Activated CD8-positive, alpha-beta memory T cell treated with anti-CD3 and anti-CD28 coated beads for 48 hours (primary cell): ENCODE data around the gene PI3.
"Not testable (repeated sequence)": the region's sequence is repeated elsewhere in the genome, so short reads cannot be mapped to it uniquely, and the experiment has no call there.

Experiments
- DNase-seq, 3 experiments: peaks; one replicate each; pipeline ENCODE4 v3.0.0-alpha.2; 2020; ENCODE audit warnings: low read depth in 2 of 3, low spot score in 2 of 3

The PI3 gene, protein sequence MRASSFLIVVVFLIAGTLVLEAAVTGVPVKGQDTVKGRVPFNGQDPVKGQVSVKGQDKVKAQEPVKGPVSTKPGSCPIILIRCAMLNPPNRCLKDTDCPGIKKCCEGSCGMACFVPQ

DNA sequence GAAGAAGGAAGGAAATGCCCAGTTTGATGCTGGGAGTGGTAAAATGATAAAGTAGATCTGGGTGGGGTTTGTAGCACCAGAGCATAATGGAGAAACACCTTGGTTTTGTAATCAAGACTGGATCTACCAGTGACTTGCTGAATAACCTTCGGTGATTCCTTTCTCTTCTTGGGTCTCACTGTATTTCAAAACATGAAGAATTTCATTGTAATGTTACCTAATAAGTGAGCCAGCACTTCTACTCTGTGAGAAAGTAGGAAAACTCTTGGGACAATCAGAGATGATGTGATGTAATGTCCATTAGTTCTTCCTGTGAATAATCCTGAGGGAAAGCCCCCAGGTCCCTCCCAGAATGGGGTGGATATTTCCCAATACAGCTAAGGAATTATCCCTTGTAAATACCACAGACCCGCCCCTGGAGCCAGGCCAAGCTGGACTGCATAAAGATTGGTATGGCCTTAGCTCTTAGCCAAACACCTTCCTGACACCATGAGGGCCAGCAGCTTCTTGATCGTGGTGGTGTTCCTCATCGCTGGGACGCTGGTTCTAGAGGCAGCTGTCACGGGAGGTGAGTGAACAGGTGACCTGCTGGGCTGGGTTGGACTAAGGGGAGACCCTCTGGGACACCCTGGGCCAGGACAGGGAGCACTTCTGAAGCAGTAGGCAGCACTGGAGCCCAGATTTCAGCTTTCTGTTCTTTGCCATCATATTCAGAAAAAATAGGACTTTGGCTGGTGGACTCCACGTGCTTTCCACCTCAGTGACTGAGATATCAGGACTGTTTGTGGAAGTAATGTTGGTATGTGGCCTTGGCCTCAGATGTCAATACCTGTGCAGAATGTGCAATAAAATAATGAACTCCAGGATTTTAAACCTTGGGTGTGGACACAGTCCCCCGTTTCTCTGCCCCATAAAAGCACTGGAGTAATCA is at the start of gene PI3:
Gene PI3 (plus strand): TSS at position 469 of the 931 bp plus-strand sequence. CDS start 21 bp downstream, at position 490.
- DNase-seq = no peak

DNA sequence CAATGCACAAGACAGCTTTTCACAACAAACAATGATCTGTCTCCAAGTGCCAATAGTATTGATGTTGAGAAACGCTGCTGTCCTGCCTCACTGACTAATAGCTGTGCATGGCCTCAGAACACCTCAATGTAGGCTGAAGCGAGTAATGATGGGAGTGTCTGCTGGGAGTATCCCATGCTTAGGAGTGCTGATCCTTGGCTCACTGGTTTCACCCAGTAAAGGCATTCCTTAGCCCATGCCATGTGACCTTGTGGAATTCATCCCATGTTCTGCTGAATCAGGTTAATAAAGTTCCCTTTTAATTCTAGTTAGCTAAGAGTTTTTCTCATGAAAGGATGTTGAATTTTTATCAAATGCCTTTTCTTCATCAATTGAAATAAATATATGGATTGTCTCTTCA is 46.6 kb upstream of the PI3 start:
- no peak for DNase-seq

DNA sequence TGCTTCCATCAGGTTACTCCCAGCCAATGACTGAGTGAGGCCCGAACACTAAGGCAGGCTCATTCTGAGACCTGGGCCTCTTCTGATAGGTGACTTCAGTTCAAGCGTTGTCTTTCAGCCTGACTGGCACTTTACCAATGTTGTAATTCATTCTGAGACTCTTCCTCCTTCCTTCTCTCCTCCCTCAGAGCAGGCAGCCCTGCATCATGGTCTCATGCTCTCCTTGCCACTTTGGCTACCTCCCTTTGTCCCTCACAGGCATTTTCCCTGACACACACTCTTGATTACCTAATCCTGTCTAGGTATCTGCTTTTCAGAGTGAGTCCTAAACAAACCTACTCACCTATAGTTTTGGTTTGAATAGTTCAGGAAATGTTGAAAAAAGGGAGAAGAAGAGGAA is 37.8 kb upstream of the PI3 start:
- no peak for DNase-seq

DNA sequence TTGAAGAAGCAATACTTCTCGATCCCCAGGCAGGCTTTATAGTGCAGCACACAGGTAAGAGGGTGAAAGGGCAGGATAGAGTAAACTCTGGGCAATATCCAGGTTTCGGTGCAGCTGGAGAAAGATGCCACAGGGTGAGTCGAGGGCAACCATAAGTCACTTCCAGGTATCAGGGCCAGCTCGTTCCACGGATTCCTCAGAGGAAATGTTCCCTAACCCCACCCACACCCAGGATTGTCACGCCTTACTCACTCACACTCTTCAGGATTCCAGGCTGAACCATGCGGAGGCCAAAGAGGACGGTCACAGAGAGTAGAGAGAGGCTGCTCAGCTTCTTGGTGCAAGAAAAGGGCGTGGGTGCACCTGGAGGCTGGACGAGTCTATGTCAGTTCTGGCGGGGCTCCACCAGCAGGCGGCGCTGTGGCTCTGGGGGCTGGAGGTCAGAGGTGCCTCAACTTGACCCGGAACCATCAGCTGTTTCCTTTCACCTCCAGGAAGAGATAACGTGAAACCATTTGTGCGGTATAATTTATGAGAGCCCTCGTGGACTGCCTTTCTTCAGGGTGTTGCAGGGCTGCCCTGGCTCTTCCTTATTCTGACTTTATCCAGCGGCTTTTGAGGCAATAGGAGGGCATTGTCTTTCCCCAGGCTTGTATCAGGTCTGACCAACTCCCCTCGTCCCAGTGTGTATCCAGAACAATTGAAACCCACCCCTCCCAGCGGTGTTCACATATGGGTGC is 36.0 kb upstream of the PI3 start:
- DNase-seq = peak; percentile 56 to 89 (median 64)

DNA sequence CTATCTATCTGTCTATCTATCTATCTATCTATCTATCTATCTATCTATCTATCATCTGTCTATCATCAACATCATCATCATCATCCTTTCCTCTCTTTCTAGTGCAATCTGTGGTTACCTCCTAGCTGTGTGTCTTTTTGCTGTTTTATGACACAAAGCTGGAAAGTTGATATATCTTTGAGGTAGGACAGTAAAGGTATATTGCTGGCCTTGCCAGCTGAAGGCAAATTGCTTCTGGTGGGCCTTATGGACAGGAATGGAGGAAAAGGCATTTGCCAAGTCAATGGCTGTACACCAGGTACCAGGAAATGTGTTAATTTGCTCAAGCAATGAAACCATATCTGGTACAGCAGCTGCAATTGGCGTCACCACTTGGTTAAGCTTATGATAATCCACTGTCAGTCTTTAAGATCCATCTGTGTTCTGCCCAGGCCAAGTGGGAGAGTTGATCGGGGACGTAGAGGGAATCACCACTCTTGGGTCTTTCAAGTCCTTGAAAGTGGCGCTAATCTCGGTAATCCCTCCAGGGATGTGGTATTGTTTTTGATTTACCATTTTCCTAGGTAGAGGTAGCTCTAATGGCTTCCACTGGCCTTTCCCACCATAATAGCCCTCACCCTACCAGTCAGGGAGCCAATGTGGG is 34.8 kb upstream of the PI3 start:
- DNase-seq = not testable (repeated sequence)

DNA sequence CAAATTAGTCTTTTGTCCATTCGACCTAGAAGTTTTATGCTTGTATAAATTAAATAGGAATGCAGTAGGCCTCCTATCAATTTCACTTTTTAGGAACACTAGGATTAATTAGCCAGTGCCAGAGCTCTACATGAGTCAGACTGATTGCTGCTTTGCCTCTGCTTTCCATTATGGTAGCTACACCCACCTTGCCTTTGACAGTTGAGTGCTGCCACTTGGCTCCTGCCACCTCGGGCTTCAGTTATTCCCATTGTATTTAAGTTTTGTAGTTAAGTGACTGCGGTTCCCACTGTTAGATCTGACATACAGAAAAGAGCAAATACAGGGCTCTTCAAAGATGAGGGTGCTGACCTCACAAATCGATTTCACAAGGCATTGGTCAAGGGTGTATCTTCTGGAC is 33.9 kb upstream of the PI3 start:
- DNase-seq = no peak

DNA sequence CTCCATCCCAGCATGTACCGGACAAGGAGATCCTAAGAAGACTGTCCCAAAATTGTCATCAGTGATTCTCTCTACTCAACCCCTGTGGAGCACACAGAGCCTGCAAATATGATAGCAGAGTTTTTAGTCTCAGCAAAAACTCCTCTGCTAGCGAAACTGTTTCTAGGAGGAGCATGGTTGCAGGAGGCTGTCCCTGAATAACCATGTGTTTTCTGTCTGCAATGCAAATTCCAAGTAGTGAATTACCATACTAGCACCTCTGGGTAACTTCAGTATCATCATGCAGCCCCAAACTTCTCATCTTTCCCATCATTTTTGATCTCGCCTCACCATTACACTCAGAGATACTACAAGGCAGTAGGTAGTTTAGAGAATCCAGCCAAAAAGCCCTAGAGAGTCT is 25.6 kb upstream of the PI3 start:
- DNase-seq = no peak

DNA sequence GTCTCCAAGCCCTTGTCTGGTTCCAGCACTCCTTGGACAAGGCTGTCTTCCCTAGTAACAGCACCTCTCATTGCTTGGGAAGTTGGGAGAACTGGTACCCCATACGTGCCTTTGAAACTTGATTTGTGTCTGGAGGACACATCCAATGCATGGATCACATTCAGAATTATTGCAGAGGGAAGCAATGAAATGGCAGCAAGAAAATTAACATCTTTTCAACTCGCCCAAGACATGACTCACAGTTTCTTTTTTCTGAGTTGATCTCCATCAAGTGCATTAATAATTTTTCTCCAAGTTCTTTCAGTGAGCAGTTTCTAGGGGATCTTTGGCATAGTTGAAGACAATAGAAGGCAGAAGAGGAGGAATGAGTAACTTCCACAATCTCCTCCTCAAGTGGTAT is 22.3 kb upstream of the PI3 start:
- DNase-seq = no peak

DNA sequence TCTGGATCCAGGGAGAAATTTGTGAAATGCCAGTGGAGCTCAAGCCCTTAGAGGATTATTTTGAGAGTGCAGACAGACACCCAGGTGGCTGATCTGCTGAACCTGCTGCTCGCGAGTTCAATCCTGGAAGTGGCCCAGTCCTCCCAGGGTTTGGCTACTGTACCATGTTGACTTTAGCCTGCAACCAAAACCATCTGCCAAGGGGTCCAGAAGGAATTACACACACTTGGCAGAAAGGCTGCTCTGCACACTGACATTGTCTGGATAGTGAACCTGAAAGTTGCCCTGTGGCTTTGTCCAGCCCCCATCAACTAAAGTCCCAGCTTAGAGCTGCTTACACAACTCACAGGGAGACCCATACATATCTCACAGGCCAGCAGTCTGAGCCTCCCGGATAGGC is 21.6 kb upstream of the PI3 start:
- no peak for DNase-seq

DNA sequence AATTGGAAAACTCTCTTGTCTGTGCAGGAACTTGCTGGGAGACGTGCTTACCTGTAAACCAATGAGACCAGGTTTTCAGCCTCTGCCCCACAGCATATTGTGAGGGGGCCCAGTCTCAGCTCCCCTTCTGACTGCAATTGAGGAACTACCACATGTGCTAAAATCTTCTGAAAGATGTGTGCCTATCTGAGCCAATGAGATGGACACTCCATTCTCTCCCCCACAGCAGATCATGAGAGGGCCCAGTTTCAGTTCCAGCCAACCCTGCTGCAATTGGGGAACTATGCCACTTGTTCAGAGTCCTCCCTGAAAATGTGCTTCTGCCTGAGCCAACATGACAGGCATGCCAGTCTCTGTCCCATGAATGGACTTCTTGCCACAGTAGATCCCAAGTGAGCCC is 20.9 kb upstream of the PI3 start:
- DNase-seq = no peak

DNA sequence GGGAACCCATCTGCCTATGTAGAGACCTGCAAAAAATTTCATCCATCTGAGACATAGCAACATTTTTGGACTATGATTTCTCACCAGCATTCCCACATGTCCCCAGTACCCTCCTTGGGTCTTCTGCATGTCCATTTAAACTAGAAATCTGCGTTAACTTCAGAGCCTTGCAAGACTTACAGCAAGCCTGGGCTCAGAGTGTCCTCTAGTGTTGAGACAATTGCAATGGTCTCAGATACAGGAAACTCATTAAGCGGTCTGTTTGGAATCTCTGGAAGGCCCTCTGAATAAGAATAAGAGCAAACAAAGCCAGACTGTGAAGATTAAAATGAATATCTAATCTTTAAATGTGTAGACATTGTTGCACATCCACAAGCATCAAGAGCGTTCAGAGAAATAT is 20.5 kb upstream of the PI3 start:
- no peak for DNase-seq

DNA sequence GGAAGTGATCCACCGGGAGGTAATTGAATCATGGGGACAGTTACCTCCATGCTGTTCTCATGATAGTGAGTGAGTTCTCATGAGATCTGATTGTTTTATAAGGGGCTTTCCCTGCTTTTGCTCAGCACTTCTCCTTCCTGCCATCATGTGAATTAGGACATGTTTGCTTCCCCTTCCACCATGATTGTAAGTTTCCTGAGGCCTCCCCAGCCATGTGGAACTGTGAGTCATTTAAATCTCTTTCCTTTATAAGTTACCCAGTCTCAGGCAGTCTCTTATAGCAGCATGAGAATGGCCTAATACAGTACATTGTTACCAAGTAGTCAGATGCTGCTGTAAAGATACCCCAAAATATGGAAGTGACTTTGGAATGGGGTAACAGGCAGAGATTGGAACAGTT is 19.9 kb upstream of the PI3 start:
- DNase-seq = not testable (repeated sequence)

DNA sequence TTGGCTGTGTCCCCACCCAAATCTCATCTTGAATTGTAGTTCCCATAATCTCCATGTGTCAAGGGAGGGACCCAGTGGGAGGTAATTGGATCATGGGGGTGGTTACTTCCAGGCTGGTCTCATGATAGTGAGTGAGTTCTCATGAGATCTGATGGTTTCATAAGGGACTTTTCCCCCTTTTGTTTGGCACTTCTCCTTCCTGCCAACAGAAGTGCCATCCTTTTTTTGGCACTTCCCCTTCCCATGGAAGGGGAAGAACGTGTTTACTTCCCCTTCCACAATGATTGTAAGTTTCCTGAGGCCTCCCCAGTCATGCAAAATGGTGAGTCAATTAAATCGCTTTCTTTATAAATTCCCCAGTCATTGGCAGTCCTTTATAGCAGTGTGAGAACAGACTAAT is 18.0 kb upstream of the PI3 start:
- no peak for DNase-seq

DNA sequence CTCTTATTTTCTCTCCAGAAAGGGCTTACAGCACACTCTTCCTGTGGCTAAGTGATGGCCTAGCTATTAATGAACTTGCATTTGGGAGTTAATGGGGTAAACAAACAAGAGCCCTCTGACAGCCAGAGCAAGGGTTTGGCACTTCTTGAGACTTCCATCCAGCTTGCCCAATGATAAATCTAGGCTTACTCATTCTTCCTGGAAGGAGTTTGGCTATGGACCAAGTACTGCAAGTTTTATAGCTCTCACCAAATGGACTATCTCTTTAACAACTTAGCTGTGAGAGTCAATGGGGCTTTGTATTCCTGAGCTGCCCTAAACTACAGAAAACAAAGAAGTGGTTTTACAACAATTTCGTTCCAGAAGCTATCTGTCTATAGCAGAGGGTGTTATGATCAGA is 16.7 kb upstream of the PI3 start:
- no peak for DNase-seq

DNA sequence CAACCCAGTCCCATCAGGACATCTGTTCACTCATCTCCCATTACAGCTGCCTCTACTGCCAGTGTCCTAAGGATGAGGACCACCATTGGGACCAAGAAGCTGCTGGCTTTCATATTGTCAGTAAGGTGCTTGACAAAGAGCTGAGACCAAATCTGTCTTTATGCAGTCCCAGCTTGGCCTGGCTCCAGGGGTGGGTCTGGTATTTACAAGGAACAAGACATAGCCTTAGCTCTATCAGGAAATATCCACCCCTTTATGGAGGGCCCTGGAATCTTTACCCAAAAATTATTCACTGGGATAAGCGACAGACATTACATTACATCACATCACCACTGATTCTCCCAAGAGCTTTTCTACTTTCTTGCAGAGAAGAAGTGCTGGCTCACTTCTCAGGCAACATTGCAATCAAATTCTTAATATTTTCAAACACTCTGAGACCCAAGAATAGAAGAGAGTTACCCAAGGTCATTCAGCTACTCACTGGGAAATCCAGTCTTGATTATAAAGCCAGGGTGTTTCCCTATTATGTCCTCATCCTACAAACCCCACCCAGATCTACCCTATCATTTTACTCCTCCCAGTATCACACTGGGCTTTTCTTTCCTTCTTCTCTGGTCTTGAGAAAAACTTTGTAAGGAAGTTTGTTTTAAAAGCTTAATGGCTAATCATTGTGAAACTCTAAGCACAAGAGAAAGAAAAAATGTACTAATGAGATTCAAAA is 11.5 kb upstream of the PI3 start:
- no peak for DNase-seq

DNA sequence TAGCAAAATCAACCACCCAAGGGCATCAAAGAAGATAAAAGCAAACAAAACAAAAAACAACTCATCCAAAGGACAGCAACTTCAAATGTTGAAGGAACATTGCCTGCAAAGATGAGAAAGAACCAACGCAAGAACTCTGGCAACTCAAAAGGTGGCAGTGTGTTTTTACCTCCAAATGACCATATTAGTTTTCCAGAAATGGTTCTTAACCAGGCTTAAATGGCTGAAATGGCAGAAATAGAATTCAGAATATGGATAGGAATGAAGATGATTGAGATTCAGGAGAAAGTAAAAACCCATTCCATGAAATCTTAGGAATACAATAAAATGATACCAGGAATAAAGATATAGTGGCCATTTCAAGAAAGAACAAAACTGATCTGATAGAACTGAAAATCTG is 9.8 kb upstream of the PI3 start:
- DNase-seq = no peak

DNA sequence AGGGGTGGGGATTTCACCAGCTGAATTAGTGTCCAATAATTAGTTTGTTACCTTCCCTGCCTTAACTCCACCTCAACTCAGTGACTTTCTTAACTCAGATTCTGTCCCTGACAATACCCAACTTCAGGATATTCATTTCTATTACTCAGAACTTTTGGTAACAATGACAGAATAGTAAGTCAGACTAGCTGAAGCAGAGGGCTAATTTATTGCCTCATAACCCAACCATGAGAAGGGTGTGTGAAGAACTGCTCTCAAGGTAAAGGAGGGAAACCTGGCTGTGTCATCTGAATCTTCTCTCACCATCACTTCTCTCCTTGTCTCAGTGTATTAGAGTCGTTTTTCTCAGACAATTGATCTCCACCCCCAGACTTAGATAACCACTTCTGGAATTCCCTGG is 1.2 kb upstream of the PI3 start:
- DNase-seq = no peak

DNA sequence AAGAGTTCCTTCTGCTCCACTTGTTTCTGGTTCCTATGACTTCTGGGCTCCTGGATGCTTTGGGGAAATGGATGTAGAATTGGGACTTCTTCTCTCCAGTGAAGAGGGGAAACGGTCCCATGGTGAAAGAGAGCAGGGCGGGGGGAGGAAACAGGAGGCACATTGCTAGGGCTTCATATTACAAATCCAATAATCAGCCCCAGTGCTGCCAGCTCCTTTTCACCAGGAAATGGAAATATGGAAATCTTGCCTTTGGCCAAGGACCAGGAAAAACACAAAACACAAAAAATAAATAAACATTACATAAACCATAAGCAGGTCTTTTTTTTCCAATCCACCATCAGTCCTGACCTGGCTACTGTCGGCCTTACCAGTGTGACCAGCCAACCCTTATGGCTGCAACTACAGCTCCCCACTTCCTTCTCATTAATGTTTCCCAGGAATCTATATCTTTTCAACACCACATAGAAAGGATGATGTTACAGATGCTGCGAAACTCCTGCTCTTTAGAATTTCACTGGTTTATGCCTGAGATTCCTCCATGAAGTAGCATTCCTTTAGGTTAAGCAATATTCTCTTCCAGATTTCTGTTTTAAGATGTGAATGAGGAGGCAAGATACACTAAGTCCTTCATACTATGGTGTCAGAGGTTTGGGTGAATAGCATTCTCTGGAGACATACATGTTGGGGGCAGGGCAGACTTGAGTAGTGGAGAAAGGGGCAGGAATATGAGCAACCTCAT is 2.0 kb downstream of the PI3 start:
- no peak for DNase-seq

DNA sequence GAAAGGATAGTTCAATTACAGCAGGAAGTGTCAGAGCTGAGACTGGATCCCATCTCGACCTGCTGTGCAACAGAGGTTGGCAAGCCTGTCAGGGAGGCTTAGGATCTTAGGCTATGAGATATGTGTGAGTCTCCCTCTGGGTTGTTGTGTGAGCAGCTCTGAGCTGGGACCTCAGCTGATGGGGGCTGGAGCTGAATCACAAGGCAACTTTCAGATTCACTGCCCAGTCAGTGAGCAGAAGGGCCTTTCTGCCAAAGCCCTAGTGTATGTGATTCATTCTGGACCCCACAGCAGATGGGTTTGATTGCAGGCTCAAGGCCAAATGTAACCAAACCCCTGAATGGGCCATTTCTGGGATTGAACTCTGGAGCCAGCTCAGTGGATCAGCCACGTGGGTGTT is 4.5 kb downstream of the PI3 start:
- DNase-seq = no peak

DNA sequence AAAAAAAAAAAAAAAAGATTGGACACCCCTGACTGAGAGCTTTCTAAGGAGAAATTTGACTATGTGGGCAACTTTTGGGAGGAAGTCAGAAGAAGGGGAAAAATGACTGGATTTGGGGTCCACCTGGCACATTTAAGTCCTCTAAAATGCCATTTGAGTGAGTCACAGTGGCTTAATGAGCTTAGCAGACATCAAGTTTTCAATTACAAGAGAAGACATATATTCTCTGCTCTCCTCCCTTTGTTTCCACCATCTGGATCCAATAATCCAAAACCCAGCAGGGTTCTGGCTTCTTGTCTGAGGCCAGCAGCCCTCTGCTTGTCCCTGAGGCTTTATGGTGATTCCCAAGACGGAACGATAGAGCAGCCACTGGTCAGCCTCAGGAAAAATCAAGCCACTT is 6.9 kb downstream of the PI3 start:
- no peak for DNase-seq
